Right kidney (tissue), 9 donors: ENCODE results near the gene FIGN.

Experiments
- DNase-seq: peaks from one replicate; pipeline ENCODE4 v3.0.0-alpha.2; 2016
- long read RNA-seq, 8 donors: transcript quantifications; one replicate each; lab custom pipeline, GENCODE V29; 2026

FIGN gene, protein sequence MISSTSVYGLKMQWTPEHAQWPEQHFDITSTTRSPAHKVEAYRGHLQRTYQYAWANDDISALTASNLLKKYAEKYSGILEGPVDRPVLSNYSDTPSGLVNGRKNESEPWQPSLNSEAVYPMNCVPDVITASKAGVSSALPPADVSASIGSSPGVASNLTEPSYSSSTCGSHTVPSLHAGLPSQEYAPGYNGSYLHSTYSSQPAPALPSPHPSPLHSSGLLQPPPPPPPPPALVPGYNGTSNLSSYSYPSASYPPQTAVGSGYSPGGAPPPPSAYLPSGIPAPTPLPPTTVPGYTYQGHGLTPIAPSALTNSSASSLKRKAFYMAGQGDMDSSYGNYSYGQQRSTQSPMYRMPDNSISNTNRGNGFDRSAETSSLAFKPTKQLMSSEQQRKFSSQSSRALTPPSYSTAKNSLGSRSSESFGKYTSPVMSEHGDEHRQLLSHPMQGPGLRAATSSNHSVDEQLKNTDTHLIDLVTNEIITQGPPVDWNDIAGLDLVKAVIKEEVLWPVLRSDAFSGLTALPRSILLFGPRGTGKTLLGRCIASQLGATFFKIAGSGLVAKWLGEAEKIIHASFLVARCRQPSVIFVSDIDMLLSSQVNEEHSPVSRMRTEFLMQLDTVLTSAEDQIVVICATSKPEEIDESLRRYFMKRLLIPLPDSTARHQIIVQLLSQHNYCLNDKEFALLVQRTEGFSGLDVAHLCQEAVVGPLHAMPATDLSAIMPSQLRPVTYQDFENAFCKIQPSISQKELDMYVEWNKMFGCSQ
- long read RNA-seq, donor 1, full-length matches to known transcripts: 3 of 3 reads
- long read RNA-seq, donor 1, partial matches to known transcripts: 0 of 3 reads
- long read RNA-seq, donor 1, other reads (novel, unspliced or antisense): 0 of 3 reads
- long read RNA-seq, donor 2, full-length matches to known transcripts: 2 of 2 reads
- long read RNA-seq, donor 2, partial matches to known transcripts: 0 of 2 reads
- long read RNA-seq, donor 2, other reads (novel, unspliced or antisense): 0 of 2 reads
- long read RNA-seq, donor 3, full-length matches to known transcripts: 2 of 2 reads
- long read RNA-seq, donor 3, partial matches to known transcripts: 0 of 2 reads
- long read RNA-seq, donor 3, other reads (novel, unspliced or antisense): 0 of 2 reads
- long read RNA-seq, donor 4, full-length matches to known transcripts: 5 of 5 reads
- long read RNA-seq, donor 4, partial matches to known transcripts: 0 of 5 reads
- long read RNA-seq, donor 4, other reads (novel, unspliced or antisense): 0 of 5 reads
- long read RNA-seq, donor 5, full-length matches to known transcripts: 1 of 1 reads
- long read RNA-seq, donor 5, partial matches to known transcripts: 0 of 1 reads
- long read RNA-seq, donor 5, other reads (novel, unspliced or antisense): 0 of 1 reads
- long read RNA-seq, donor 6, full-length matches to known transcripts: 5 of 5 reads
- long read RNA-seq, donor 6, partial matches to known transcripts: 0 of 5 reads
- long read RNA-seq, donor 6, other reads (novel, unspliced or antisense): 0 of 5 reads
- long read RNA-seq, donor 7, full-length matches to known transcripts: 6 of 6 reads
- long read RNA-seq, donor 7, partial matches to known transcripts: 0 of 6 reads
- long read RNA-seq, donor 7, other reads (novel, unspliced or antisense): 0 of 6 reads
- long read RNA-seq, donor 8, full-length matches to known transcripts: 2 of 2 reads
- long read RNA-seq, donor 8, partial matches to known transcripts: 0 of 2 reads
- long read RNA-seq, donor 8, other reads (novel, unspliced or antisense): 0 of 2 reads

DNA sequence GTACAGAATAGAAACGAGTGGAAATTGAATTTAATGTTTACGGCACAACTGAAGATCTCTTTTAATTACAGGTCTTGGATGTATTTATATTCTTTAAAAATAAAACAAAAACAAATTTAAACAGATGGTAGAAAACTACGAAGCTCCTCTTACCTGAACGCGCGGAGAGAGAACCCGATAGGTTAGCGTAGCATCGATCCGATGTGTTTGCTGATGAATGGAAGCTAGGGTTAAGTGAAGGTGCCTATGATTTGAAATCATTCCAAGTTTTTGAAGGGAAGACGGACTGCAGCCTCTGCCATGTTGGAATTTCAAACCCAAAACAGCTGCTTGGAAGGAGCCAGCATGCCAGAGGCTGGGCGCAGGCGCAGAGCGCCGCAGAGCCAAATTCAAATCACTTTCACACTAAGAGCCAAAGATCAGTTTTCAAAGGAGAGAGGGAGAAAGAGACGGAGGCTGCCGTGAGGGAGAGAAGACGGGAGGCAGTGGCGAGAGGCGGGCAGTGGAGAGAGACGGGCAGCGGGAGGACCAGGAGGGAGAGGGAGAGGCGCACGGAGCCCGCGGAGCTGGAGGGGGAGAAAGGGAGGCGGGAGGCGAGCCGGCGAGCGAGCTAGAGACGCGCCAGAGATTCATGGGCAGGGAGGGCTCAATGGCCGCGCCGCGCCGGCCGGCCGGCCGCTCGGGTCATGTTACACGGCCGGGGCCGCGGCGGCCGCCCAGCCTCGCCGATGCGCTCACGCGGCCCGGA is at the start of gene FIGN:
FIGN (minus strand) TSS at position 324 of the 748 bp plus-strand sequence. CDS start 1,081 bp downstream, outside the sequence.
- DNase-seq: no peak

DNA sequence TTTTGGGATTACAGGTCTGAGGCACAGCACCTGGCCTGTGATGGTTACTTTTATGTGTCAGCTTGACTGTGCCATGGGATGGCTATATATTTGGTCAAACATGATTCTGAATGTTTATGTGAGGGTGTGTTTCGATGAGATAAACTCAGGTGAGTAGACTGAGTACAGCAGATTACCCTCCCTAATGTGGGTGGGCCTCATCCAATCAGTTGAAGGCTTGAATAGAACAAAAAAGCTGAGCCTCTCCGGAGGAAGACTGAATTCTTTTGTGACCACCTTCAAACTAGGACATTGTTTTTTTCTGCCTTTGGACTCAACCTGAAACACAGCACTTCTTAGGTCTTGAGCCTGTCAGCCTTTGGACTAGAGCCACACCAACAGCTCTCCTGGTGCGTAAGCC is 49.4 kb upstream of the FIGN start:
- no peak for DNase-seq

DNA sequence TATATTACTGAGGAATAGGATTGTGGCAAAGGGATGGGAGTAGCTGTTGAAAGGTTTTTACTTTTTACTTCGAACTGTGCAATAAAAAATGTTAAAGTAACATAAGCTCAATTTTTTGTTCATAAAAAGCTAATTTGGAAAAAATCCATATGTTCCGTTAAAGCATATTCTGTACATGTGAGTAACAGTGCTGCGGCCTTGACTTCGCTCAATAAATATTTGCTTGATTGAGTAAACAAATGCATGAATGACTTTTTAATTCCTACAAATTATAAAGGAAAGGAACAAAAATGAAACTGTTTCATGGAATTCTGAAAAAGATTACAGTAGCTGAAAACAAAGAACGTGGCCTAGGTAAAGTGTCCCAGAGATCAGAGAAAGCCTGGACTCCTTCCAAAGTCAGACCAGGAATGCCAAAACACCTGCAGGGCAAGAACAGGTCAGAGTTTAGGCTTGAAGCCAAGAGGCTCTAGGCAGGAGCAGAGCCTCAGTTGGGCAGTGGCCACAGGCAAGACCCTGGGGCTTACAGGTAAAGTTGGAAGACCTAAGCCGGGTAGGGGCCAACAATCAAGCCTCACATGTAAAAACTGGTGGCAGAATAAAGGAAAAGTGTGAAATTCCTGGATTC is 44.3 kb upstream of the FIGN start:
- no peak for DNase-seq

DNA sequence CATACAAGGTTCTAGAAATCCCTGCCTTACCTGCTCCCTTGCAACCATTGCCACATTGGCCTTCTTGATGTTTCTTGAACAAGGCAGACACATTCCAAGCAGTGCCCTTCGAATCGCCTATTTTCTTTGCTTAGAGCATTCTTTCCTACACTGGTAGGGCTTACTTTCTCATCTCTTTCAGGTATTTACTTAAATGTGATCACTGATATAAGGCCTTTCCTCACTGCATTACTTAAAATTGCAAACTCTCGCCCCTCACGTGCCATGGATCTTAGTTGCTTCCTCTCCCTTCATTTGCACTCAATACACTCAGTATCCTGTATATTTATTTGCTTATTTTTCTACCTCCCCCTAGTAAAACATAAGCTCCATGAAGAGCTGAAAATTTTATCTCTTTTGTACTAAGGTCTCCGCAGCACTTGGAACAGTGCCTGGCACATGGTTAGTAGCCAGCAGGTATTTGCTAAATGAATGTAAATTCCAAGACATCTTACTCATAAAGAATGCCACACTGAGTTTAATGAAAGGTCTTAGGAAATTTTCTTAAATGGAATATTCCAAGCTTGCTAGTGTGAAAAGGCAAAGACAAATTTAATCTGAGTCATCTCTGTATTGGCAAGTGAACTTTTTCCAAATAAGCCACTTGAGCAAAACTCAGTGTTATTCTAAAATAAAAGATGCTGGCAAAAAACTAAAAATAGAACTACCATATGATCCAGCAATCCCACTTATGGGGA is 42.4 kb upstream of the FIGN start:
- DNase-seq: no peak

DNA sequence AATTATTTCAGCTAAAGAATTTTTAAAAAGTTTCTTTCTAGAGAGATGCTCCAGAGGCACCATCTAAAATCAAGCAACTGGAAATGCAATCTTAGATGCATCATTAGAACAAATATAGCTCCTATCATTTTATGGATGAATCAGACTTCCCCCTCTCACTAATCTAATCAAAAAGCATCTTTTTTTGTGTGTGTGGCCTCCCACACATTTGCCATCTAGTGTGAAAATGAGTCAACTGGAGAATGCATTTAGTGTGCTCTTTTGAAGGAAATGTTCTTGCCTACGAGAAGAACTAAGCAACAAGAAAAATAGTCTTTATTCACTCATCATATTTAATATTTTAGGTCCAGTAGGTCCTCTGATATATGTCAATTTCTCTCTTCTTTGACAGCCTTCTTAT is 39.5 kb upstream of the FIGN start:
- no peak for DNase-seq

DNA sequence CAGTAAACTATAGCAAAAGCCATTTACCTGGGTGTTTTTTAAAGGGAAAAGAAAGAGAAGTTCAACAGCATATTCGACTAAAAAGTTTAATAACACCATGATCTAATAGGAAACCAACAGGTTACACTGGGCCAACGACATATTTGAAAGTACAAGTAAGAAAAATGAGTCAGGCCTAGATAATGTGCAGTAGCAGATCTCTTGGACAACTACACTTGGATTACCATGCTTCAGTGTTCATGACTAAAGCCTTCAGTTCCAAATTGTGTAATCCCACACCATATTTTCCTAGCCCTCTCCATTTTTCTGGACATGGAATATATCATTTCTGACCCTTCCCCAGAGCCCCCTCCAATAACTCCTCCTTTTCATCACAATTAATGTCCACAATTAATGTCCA is 39.1 kb upstream of the FIGN start:
- DNase-seq: no peak

DNA sequence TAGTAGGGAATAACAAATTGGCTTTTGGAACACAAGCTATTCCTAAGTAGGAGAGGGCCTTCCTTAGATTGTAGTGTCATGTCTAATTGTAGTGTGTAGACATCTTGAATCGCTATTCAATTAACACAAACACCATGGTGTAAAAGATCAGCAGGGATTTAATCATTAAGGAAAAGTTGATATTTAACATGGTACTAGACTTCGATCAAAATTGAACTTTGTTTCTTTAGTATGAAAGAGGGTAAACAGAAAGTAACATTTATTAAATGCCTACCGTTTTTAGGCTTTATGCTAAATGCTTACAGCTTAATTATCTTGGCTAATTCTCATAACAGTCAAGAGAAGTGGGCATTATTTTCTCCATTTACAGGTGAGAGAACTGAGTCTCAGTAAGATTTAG is 37.5 kb upstream of the FIGN start:
- no peak for DNase-seq

DNA sequence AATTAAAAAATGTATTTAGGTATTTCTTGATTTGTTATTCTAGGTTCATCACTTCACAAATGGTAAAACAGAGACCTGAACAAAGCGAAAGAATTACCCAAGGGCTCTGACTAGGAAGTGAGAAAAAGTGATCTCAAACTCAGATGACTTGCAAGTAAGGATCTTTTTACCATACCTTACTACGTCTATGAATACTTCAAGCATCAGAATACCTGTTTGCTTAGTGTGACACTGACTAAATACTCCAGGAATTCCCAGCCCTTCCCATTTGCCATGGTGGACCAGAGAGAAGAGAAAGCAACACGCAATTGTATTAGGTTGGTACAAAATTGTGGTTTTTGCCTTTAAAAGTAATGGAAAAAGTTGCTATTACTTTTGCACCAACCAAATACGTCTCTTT is 35.8 kb upstream of the FIGN start:
- DNase-seq: no peak

DNA sequence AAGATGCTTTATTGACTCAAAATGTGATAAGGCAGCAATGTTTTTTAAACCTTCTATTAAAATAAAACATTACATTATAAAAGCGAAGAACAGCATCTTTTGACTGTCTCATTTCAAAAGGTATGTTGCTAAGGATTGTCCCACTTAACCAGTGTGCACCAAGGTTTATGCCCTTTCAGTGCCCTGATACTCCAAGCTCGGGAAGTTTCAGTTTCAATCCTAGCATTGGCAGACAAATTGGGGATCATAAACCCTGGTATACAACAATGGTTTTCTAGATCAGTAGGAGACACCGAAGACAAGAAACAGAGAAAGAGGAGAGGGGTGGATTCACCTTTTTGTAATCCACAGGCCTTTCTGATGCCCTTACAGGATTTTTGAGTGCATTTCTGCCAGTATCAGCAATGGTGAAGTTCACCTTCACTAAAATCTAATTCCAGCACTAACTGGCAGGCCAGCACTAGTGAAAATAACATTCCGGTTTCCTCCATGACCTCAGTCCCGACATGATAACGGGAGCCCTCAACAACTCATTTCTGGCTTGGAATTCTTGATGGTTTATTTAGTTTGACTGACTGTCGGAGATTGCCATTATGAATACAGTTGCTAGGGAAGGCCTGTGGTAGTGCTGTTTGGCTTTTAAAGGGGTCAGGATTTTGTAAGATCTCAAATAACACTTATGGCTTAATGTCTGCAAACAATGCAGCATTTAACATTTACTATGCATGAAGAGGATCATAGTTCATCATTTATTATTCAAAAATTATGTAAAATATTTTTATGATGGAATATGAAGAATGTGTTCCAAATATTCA is 33.3 kb upstream of the FIGN start:
- no peak for DNase-seq

DNA sequence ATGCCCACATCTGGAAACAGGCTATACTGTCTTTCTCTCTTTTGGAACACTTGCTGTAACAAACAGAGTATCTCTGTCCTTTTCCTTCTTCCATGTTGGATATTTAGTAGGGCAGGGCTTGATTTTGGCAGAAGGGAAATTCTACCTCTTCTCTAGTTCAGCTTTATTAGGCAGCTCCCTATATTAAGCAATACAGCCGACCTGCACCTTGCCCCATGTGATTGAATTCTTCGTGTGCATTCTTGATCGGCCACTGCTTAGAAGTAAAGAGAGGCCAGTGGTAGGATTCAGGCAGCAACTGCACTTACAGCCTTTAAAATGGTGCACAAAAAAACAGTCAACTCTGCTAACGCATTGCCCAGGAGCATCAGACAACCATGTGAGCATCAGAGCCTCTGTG is 31.3 kb upstream of the FIGN start:
- no peak for DNase-seq

DNA sequence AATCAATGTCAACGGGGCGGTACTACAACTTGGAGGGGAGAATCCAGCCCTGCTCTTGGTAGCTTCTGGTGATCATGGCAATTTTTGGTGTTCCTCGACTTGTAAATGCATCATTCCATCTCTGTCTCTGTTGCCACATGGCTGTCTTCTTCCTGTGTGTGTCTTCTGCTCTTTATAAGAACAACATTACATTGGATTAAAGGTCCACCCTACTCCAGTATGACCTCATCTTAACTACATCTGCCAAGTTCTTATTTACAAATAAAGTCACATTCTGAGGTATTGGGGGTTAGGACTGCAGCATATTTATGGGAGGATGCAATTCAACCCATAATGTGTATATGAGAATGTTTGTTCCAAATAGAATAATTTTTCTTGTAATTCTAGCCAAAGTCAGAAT is 28.8 kb upstream of the FIGN start:
- no peak for DNase-seq

DNA sequence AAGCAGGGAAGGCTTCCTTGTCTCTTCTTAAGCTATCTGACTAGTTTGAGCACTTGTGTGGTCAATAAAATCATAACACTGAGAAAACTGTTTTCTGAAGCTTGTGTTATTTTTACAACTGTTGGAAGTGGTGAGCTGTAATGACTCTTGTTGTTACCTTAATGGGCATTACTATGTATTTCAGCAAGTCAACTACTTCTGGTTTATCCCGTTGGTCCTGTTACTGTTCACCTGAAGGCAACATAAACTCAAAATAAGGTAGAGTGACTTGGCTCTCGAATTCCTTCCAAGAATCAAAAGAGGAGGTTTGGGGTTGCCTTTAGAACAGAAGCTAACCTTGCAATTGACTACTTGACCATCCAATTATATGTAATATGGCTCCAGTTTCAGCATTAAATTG is 23.2 kb upstream of the FIGN start:
- DNase-seq: no peak

DNA sequence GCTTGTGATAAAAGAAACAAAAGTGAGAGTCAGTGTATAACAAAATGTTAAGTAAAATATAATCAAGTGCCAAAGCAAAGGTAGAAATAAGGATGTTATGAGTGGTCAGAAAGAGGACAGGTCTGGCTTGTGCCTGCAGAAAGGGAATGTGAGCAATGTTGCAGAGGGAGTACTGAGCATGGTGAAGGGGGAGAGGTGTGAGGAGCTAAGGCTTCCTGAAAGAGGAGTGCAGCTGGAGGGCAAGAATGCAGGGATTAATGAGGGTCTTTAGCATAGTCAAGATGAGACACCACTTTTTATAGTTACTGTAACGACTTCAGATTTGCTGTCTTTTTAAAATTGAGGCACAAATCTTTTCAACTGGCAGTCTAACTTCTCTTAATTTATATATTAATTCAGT is 22.0 kb upstream of the FIGN start:
- DNase-seq: no peak

DNA sequence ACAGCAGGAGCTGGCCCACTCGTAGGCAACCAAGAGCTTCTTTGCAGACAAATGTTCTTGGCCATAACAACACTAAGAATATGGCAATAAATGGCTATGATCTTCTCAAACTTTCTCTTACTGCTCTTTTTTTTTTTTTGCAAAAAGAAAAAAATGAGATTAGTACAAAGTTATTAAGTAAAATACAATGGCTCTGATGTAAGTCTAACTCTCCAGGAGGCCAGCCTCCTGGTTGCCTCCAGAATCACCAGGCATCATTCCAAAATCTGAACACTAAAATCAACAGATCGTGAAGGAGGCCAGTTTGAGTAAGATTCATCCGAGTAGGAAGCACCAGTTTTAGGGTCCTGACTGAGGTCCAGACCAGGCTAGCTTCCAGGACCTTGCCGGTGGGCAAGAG is 20.8 kb upstream of the FIGN start:
- DNase-seq: no peak

DNA sequence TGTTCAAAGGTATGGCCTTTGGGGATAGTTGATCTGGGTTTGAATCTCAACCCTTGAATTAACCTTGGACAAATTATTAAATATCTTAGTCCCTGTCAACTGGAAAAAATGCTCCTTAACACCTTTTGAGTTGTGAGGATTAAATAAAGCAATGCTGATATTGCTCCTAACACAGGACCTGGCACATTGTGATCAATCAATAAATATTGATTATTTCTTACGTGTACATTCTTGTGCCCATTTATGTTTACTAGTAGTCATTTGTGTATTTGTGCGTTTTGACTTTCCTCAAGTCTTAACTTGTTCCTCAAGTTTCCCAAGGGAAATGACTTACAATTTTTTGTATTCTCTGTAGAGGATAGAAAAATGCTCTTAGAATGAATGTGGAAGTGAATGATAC is 19.6 kb upstream of the FIGN start:
- no peak for DNase-seq

DNA sequence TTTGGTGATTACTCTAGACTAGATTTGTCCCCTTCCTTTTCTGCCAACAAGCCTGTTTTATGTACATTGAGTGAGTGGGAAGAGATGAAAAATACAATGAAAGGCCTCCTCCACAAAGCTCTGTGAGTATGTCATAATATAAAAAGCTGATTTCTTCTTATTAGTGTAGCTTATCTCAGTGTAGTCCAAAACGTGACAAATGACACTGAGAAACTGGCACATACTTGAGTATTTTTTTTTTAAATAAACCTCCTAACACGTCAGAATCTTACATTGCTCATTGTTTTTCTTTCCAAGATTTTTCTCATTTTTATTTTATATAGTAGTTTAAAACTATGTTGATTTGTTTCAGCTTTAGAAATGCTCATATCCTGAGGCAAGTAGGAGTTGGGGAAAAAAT is 17.9 kb upstream of the FIGN start:
- no peak for DNase-seq

DNA sequence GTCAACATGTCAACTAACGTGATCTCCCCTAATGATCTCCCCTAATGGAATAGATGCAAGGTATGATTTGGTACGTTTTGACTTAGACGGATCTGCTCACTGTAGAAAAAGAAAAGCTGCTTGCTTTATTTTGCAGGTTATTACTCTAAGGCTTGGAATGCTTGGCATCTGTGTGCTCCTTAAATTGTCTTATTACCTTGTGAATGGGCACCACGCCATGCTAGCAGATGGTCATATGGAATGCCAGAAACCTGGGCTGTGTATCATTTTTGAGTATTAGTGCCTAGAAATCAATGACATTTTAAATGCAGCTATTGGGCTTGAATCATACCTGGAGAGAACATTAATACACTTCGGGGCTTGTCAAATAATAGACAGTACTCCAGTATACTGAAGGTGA is 16.5 kb upstream of the FIGN start:
- DNase-seq: no peak

DNA sequence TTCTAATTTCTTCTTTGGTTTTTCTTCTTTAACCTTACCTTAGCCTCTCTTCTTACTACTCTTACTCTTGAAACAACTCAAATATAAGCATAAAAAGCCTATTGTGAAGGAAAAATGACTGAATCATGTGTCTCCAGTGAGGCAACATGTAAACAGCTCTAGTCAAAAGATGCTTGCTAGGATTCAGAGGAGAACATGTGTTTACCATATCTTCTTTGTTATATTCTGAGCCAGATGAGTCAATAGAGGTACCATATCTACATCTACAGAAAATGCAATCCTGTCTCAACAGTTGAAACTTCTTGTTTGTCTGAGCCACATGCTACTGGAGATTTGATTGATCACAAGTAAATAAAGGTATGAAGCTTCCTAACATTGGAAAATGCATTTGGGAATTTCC is 15.9 kb upstream of the FIGN start:
- DNase-seq: no peak

DNA sequence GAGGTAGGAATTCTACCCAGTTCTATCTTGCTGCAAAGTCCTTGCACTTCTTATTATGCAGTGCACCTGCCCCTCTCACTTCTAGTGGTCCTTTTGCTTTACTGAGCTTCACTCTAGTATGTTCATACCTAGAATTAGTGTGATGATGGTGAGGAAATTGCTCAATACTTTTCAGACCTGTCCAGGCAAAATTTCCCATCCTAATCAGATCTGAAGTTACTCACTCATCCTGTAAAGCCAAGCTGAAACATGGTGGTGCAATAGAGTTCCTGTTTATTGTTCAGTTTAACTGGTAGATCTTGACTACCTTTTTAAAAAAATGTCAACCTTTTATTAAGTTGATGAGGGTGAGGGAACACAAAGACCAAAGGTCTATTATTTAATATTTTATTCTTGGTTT is 12.6 kb upstream of the FIGN start:
- DNase-seq: no peak
